Kidney tubule cell (primary cell): ENCODE data around the gene TMEM132D.

ENCODE experiments used
- DNase-seq: peaks from one replicate; pipeline ENCODE4 v3.0.0-alpha.2; 2018; ENCODE audit warnings: low spot score

The TMEM132D gene

DNA sequence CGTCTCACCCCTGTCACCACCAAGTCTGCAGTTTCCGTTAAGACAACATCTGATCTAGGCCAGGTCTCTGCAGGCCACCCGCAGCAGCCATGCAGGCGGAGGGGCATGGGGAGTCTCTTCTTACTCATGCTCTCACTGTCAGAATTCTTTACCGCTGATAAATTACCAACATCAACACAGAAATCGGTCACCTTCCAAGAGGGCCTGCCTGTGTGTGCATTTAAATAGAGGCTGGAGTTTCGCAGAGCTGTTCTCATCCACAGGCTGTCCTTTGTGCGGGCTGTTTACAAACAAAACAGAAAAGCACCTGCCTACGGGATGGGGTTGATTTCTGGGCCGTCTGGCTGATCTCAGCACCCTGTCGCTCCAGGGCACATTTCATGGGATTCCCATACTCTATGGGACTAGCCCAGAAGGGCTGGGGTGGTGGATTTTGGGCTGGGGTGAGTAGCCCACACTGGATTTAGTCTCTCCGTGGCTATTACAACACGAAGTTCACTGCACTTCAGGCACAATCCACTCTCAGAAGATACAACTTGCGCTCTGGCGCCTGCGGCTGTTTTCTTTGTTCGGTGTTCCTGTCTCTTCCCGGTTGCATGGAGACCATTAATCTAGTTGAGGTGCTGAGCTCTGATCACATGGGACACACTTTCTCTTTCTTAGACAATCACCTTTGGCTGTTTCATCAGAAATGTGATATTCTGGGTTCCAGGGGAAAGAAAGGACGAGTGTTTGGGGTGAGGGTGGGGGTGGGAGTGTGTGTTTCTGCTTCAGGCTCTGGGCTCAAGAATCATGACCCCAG, 719.5 kb downstream of the TMEM132D start:
- no peak for DNase-seq

DNA sequence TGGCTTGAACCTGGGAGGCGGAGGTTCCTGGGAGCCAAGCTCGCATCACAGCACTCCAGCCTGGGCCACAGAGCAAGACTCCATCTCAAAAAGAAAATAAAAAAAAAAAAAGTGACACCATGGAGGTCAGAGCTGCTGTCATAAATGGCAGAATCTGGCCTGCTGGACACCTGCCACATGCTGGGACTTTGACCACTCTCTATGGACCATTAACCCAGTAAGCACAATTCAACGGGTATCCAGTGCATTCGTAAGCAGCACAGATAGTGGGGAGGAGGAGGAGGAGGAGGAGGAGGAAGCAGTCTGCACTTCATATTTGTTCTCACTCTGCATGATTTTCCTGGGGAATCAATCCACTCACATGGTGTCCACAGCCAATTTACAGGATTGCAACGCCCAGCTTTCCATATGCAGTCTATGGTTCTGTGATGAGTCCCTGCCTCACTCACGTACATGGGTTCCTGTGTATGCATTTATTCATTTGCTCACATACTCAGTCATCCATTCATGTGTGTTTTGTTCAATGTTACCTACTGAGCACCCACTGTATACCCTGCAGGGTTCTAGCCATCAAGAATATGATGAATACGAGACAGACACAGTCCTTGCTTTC, 723.8 kb downstream of the TMEM132D start:
- DNase-seq = no peak

DNA sequence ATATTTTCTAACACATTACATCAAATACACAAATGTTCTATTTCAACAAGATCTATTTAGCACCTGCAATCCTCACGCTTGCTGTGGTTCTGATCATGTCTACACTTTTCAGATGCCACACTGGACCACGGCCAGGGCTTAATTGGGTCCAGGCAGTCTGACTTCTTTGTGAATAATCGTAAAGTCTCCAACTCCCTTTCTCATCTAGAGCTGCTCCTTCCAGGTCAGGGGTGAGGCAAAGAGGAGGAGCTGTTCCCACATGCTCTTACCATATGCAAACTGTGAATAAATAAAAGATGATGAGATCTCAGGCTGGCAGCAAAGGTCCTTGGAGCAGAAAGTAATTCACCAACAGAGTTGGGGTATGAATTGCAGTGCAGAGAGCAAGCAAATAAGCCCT, 733.9 kb downstream of the TMEM132D start:
- no peak for DNase-seq

DNA sequence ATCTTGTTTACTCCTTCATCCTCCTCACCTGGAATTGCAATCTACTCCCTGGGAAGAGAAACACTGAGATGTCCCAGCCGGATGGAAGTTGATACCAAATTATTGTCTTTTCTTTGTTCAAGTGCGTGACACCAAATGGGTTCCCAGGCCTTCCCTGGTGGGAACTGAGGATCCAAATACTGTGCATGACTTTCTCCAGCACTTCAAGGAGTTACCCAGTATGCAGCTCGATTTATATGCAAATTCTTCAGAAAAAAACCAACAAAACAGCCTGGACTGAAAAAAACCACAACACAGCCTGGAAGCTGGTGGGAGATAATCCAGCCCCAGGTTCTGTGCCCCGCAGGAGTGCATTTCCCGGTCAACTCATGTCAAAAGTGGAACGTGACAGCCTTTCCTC, 740.0 kb downstream of the TMEM132D start:
- DNase-seq = no peak

DNA sequence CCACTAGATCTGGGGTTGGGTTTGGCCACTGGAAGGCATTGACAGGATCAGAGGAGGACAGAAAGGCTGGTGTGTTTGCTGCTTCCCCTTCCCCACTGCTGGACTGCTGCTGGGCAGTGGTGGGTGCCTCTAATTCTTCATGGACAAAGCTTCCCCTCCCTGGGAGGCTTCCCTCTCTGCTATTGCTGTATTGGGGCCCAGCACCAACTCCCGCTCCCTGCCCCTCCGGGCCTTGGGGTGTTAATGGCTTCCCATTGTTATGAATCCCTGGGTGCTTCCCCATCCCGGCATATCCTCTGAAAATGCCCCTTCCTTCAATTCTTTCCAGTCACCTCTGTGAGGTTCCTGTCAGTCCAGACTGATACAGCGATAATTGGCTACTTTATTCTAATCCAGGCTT, 740.4 kb downstream of the TMEM132D start:
- DNase-seq = no peak

DNA sequence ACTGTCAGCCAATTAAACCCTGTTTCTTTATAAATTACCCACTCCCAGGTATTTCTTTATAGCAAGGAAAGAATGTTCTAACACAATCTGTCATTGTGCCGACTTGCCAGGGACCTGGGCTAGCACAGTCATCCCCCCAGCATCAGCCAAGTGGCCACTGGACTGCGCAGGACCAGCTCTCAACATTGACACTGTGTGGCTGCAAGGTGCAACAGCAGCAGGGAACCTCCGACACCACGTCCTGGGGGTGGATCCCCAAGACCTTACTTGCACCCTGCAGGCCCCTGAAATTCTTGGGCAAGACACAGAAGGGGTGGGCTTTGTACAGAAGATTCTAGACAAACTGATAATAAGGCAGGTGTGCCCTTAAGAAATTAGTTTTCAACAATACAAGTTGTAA, 741.0 kb downstream of the TMEM132D start:
- no peak for DNase-seq

DNA sequence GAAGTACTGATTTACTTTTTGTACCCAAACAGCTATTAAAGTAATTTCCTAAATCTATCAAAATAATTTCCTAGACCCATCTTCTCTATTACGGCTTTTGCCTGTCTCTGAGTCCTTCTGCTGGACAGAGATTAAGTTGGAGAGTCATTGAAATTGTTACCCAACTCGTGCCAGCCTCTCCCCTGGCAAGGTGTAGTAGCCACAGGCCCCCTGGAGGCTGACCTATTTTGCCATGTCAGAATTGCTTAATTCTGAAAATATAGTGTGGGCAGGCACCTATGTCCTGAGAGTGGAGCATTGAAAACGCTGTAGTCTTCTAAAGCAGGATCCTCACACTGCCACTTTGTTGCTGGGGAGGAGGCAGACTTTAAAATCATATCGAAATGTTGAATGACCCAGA, 742.3 kb downstream of the TMEM132D start:
- no peak for DNase-seq

DNA sequence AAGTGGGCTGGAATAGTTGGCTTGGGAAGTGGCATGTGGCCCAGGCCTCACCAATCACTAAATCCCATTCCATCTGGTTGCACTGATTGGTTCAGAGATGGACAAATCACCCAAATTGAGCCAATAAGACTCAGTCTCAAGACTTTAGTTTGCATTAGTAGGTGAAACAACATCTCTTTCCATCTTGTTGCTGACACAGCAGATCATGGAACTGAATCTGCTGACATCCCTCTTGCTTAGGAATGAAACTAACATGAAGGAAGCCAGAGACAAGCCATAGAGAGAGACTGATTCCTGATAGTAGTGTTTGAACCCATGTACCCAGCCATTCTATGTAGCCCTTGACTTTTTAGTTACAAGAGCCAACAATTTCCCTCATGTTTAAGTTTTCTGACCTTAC, 743.5 kb downstream of the TMEM132D start:
- DNase-seq = no peak

DNA sequence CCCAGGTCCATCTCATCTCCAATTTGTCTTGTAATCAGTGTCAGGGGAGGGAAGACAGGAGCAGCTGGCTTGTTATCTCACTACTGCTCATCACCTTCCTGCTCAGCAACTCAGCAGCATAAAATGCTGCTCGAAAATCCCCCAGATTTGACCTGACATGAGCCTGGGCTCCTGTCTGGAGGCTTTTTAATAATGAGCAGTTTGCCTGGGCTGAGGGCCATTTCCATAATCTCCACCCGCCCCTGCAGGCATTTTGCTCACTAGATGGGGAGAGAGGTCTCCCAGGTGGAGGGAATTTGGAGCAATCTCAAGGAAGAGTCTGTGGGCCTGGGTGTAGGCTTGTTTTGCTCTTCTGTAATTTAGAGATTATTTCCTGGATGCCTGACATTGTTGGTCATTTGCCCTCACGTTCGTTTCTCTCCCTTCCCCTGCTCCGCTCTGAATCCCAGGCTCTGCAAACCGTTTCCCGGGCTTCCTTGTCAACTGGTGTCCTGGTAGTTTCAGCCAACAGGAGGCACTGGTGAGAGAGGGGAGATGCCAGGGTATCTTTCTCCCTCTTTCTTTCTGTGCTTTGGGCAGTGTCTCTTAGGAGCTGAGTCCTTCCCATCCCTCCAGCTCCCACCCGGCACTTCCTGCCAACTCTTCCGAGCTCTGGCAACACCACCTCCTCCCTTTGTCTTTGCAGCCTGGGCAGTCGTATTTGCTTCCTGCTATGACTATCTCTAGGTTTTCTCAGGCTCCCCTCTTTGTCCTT, 751.3 kb downstream of the TMEM132D start:
- DNase-seq = no peak

DNA sequence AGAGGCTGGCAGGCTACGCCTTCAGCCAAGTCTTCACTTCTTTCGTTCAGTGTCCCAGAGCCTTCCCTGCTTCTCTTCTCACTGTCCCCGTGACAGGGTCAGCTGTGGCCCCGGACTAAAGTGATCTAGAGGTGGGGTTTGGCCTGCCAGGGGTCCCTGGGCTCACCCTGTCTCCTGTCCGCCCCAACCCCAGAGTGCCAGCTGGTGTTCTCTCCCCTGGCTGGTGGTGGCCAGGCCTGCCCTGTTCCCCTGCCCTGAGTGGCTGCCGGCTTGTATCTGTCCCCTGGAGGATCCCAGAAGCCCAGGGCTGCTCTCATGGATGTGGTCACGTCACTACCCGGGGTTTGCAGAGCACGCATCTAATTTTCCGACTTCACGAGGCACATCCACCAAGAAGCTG, 753.1 kb downstream of the TMEM132D start:
- DNase-seq = no peak

DNA sequence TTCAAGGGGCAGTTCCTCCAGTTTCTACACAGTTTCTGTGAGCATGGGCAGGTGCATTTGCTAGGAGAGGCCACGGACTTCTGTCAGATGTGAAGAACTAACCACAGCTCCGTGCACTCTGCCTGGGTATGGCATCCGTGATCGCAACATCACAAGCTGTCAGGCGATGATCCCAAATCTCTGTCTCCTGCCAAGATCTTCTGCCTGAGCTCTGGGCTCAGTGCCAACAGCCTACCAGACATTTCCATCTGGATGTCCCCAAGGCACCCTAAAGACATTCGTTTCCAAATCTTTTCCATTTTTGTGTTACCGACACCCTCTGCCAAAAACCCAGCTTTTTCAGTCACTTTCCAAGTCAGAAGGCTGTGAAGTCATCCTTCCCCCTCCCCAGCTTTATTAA, 758.4 kb downstream of the TMEM132D start:
- DNase-seq = no peak

DNA sequence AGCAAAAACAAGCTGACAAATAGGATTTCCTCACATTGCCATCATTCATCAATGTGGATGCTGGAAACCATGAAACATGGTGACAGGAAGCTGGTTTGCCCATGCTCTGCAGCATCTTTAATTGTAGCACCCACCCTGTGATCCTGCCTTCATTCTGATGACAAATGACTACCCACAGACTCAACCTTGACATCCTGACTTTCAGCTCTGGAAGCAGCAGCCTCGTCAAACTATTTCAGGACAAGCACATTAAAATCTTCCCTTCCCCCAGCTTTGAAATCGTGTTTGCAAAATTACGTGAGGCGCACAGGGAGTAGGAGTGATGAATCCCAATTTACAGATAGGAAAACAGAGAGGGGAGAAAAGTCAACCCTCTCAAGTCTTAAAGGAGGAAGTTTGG, 765.0 kb downstream of the TMEM132D start:
- no peak for DNase-seq

DNA sequence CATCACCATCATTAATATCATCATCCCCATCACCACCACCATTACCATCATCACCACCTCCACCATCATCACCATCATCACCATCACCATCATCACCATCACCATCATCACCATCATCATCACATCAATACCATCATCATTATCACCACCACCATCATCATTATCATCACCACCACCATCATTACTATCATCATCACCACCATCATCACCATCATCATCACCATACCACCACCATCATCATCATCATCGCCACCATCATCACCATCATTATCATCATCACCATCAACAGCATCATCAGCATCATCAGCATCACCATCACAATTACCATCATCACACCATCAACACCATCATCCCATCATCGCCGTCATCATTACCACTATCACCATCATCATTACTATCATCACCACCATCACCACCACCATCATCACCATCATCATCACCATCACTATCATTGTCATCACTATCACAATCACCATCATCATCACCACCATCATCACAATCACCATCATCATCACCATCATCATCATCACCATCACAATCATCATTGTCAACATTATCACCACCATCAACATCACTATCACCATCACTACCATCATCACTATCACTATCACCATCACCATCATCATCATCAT, 767.0 kb downstream of the TMEM132D start:
- DNase-seq = no peak

DNA sequence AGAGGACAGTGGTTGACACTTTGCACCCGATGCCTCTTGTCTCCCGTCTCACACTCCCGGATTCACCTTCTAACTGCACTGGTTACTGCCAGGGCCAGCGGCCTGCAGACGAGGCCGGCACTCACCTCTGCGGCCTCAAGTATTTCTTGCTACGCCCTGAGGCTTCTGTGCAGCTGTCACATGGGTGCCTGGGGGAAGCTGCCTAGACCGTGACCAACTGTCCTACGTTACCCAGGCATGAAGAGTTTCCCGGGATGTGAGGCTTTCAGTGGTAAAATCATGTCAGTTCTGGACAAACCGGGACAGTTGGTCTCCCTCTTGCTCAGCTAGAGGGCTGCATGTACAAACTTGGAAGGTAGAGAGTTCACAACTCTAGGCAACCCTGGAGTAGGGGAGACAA, 776.1 kb downstream of the TMEM132D start:
- DNase-seq = no peak

DNA sequence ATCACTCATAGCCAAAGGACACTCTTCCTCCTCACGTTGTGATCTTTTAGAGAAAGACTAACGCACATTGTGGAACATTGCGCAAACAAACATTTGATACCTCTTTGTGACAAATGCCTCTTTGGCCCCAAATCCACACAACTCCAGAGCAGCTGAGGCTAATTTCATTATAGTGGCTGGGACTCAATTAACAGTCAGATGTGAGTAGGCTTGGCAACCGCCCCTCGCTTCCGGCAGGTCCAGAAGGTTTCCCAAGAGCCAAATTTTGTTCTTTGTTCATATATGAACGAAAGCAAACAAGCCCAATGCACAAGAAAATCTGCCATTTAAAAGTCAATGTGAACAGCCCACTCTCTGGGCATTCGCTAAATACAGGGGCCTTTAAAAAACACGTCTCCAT, 776.6 kb downstream of the TMEM132D start:
- DNase-seq = no peak

DNA sequence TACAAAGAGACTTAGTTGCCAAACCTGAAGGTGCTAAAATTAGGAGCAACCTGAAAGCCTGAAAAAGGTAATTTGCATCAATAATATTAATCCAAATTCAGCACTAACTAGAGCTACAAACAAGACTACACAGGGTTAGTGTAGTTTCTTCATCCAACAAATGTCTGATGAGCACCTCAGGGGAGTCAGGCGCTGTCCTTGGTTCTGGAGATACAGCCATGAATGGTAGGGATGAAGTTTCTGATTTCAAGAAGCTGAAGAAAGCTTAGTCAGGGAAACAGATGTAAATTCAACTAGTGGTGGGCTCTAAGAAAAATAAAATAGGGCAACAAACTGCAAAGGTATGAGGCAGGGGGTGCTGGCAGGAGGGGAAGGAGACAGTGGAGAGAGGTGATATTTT, 784.3 kb downstream of the TMEM132D start:
- no peak for DNase-seq

DNA sequence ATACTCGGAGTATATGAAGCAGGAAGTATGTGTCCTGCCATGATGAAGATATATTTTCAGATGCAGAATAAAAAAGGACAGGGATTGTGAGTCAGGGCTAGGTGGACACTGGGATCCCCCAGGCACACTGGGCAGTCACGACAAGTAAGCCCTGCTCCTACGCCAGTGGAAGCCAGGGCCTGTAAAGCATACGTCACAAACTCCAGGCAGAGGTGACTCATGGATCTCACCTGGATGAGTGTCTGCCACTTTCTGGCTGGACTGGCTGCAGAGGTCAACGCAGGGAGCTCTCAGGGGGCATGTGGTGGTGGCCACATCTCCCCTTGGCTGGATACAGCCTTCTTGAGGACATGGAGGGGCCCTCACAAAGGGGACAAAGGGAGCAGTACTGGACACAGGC, 788.3 kb downstream of the TMEM132D start:
- DNase-seq = no peak

DNA sequence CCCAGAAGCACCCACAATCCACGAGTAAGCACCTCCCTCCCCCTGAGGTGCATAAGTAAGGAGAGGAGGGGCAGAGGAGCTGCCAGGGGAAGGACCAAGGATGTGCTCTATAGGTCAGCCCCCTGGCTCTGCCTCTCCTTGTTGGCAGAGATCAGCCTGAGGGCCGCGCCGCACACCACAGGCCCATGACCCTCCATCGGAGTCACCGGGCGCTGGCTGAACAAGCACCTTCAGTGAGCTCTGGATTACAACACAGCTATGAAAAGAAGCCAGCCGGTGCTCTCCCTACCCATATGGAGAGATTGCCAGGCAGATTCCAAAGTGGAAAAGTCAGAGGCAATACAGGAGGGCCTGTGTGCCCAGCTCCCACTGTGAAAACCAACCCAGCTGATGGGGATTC, 793.2 kb downstream of the TMEM132D start:
- no peak for DNase-seq

DNA sequence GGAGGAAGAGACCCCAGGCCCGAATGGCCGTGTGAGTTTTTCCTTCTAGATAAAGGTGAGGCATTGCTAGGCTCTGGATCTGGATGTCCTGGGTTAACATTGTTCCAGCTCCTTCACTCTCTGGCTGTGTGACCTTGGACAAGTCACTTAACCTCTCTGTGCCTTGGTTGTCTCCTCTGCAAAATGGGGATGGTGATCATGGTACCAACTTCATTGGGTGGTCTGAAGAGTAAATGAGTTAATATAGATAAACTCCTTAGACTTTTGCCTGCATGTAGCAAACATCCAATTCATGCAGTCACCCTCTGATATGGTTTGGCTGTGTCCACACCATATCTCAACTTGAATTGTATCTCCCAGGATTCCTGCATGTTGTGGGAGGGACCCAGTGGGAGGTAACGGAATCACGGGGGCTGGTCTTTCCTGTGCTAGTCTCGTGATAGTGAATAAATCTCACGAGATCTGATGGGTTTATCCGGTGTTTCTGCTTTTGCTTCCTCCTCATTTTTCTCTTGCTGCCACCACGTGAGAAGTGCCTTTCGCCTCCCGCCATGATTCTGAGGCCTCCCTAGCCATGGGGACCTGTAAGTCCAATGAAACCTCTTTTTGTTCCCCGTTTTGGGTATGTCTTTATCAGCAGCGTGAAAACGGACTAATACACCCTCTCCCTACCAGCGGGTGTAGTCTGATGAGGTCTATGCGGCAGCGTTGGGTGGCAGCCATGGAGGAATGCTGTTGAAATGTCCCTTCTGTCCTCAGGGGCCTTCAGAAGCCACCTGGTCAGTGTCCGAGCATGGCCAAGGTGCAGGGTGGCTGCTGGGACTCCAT, 794.4 kb downstream of the TMEM132D start:
- DNase-seq = no peak

DNA sequence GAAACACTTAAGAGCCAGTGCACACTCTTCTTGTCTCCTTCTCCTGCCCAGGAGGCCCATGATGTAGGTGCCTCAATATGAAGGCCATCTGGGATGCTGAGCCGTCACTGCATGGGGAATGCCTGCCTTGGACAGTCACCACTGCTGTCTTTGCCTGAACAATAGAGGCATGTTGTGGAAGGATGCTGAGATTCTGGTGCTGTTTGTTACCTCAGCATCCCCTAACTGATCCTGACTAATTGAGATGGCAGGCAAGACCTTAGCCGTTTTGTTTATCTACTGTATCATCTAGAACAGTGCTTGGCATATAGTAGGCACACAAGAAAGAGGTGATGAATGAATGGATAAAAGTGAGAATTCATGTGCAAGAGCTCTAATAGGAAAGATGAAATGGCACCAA, 797.1 kb downstream of the TMEM132D start:
- no peak for DNase-seq

DNA sequence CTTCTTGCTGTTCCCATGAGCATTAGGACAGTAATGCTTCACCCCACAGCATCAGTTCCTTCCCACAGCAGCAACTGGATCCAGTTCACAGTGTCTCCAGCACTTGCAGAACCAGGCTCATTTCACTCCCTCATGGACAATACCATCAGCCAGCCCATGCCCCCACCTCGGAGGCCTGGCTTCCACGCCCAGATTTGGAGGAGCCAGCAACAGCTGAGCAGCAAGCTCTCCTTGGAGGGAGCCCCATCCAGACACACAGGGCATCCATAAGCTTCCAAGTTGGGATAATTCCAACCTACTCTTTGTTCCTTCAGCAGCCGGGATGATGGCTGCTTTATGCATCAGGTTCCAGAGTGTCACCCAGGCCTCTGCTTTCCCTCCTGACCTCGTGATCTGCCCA, 800.6 kb downstream of the TMEM132D start:
- DNase-seq = no peak

DNA sequence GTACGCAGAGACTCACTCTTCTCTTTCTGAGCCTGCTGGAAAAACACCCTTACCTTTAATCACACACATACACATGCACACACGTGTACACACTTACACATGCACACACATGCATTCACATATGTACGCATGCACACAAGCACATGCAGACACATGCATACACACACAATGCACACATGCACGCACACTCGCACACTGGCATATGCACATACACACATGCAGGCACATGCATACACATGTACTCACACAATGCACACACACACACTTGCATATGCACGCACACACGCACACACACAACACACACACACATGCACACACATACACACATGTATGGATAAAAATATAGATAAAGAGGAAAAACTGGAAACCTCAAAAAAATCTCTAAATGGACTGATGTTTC, 801.6 kb downstream of the TMEM132D start:
- no peak for DNase-seq
